Sigmoid colon (tissue), 7 donors: Measurements from ENCODE around the gene MMP11. TPM values are rescaled to one million over a fixed set of nuclear protein-coding genes. Genes with fewer than 3 reads are reported as not detected.

Experiments used
- DNase-seq: peaks from one replicate; pipeline ENCODE4 v3.0.0-alpha.2; 2019
- H3K27ac ChIP-seq, 4 donors: fragments of 200-600 bp; sonication (generic); one replicate each; pipeline ENCODE4 v1.5.1; 2016 to 2019; ENCODE audit warnings: mild to moderate bottlenecking in 1 of 4
- H3K27me3 ChIP-seq, 3 donors: fragments of 200-600 bp; sonication (generic); one replicate each; pipeline ENCODE4 v1.5.1; 2019; ENCODE audit warnings: mild to moderate bottlenecking in 1 of 3
- H3K36me3 ChIP-seq, 4 donors: fragments of 200-600 bp; sonication (generic); one replicate each; pipeline ENCODE4 v1.5.1; 2016 to 2019
- H3K4me1 ChIP-seq, 4 donors: fragments of 200-600 bp; sonication (generic); one replicate each; pipeline ENCODE4 v1.5.1; 2017 to 2019
- H3K4me3 ChIP-seq, 4 donors: fragments of 200-600 bp; sonication (generic); one replicate each; pipeline ENCODE4 v1.5.1; 2017 to 2019; ENCODE audit warnings: mild to moderate bottlenecking in 2 of 4, moderate library complexity in 1 of 4
- H3K9me3 ChIP-seq, 4 donors: fragments of 200-600 bp in 3 of 4; sonication (generic) in 3 of 4; one replicate each; pipeline versions ENCODE4 v1.5.1 to v1.6.1; 2013 to 2019
- CTCF ChIP-seq, 4 experiments: fragments of 450-650 bp in 3 of 4; fragments of 200-600 bp in 1 of 4; IDR thresholded peaks; one replicate each; pipeline ENCODE4 v1.5.1; 2016 to 2019; ENCODE audit warnings: antibody characterized with exemption in 4 of 4, mild to moderate bottlenecking in 3 of 4, moderate library complexity in 2 of 4
- EP300 ChIP-seq, 4 donors: sonication (generic); formaldehyde crosslinking; IDR thresholded peaks; one replicate each; pipeline ENCODE4 v1.6.1; 2017; ENCODE audit warnings: antibody characterized with exemption in 4 of 4
- POLR2A ChIP-seq, 2 donors: fragments of 450-650 bp; IDR thresholded peaks; one replicate each; pipeline ENCODE4 v1.6.1; 2016; ENCODE audit warnings: antibody characterized with exemption in 2 of 2, mild to moderate bottlenecking in 2 of 2, moderate library complexity in 2 of 2
- POLR2AphosphoS5 ChIP-seq, 4 donors: sonication (generic); formaldehyde crosslinking; IDR thresholded peaks; one replicate each; pipeline ENCODE4 v1.6.1; 2017; ENCODE audit warnings: antibody characterized with exemption in 4 of 4
- WGBS, 2 donors: extraction: QIAGEN DNeasy Blood & Tissue Kit; methylation state at CpG; one replicate each; pipeline ENCODE4 v1.1.7; 2013; 5-methylcytosine and 5-hydroxymethylcytosine counted together
- intact Hi-C: fragments of 100-400 bp; cut with DNase I; formaldehyde crosslinking; loops from one replicate; pipeline ENCODE4 v1.15.1; 2023
- polyA plus RNA-seq, 3 donors: library from polyadenylated mRNA; stranded (reverse); fragments of 200-250 nt; gene quantifications; one replicate each; pipeline ENCODE4 v1.2.3, GENCODE V29; 2013
- total RNA-seq, 4 donors: library from RNA; depleted of rRNA; stranded (reverse); fragments of >200 nt; gene quantifications; one replicate each; pipeline ENCODE4 v1.1.0, GENCODE V29; 2016
- donor health status: healthy with polysubstance abuse.
- donor health status: Bipolar disorder and iron deficiency.
- donor health status: healthy.

Gene MMP11
- total and polyA plus RNA-seq, 7 donors = 0.60 to 9.9 (median 6.1) TPM; not detected in 1

GRCh38 chr22:23789638-23790037, 17.0 kb downstream of the MMP11 start:
- H3K4me1 ChIP-seq = peaks cover 0 to 58% (median 49%) of the 10 kb centered on the region in 4 donors
- 87 to 93% methylated on average over 4 of the region's 4 CpGs for WGBS, 2 donors
- peak overlapping the region in 2 of 4 donors; percentile 1 to 76 for H3K27ac ChIP-seq

GRCh38 chr22:23790819-23791737, 18.4 kb downstream of the MMP11 start:
- Histone ChIP-seq H3K9me3 (no peaks in the 10 kb centered on the region), H3K4me1 (peaks cover 0 to 56% (median 45%) of the 10 kb centered on the region in 4 donors), H3K27me3 (no peaks in the 10 kb centered on the region), H3K4me3 (no peak overlapping the region), H3K27ac (peak overlapping the region; percentile 26 to 76 (median 62)), H3K36me3 (peaks cover 0 to 41% (median 29%) of the 10 kb centered on the region in 4 donors)
- WGBS, 2 donors = 67 to 76% methylated on average over 11 of the region's 11 CpGs
- TF ChIP-seq CTCF (IDR thresholded peaks at IDR 0.05) = no peak
- no peak for TF ChIP-seq EP300 (IDR thresholded peaks at IDR 0.05)
- TF ChIP-seq POLR2AphosphoS5 (IDR thresholded peaks at IDR 0.05) = no peak
- no peak for TF ChIP-seq POLR2A (IDR thresholded peaks at IDR 0.05)
- intact Hi-C loops = no loop called here
- DNase-seq = no peak

More at GRCh38 chr22:23789638-23790037, 17.0 kb downstream of the MMP11 start:
- Histone ChIP-seq H3K27me3 (no peaks in the 10 kb centered on the region), H3K36me3 (peaks cover 0 to 27% (median 20%) of the 10 kb centered on the region in 4 donors), H3K9me3 (no peaks in the 10 kb centered on the region), H3K4me3 (no peak overlapping the region)
- no peak for TF ChIP-seq CTCF (IDR thresholded peaks at IDR 0.05)
- no peak for TF ChIP-seq POLR2AphosphoS5 (IDR thresholded peaks at IDR 0.05)
- no peak for TF ChIP-seq POLR2A (IDR thresholded peaks at IDR 0.05)
- no peak for TF ChIP-seq EP300 (IDR thresholded peaks at IDR 0.05)
- DNase-seq = no peak
- intact Hi-C loops = no loop called here

- Histone ChIP-seq H3K27ac (peak overlapping the region in 3 of 4 donors; percentile 58 to 76 (median 66)), H3K36me3 (peaks cover 4 to 47% (median 30%) of the 10 kb centered on the region in 4 donors), H3K9me3 (no peaks in the 10 kb centered on the region), H3K4me3 (no peak overlapping the region), H3K27me3 (no peaks in the 10 kb centered on the region), H3K4me1 (peaks cover 0 to 49% (median 39%) of the 10 kb centered on the region in 4 donors)
- no peak for TF ChIP-seq EP300 (IDR thresholded peaks at IDR 0.05)
- no peak for TF ChIP-seq POLR2A (IDR thresholded peaks at IDR 0.05)
- no peak for TF ChIP-seq CTCF (IDR thresholded peaks at IDR 0.05)
- no peak for TF ChIP-seq POLR2AphosphoS5 (IDR thresholded peaks at IDR 0.05)
- no peak for DNase-seq
- WGBS, 2 donors = 74 to 82% methylated on average over 25 of the region's 25 CpGs
- intact Hi-C loops = no loop called here
Measured at GRCh38 chr22:23791738-23792645, 19.3 kb downstream of the MMP11 start.

GRCh38 chr22:23793326-23793725, 20.7 kb downstream of the MMP11 start:
- 89 to 94% methylated on average over 8 of the region's 8 CpGs for WGBS, 2 donors
- Histone ChIP-seq H3K27ac (no peak overlapping the region), H3K36me3 (peaks cover 4 to 55% (median 34%) of the 10 kb centered on the region in 4 donors), H3K4me3 (no peak overlapping the region), H3K9me3 (no peaks in the 10 kb centered on the region), H3K27me3 (no peaks in the 10 kb centered on the region), H3K4me1 (peaks cover 0 to 40% (median 30%) of the 10 kb centered on the region in 4 donors)
- TF ChIP-seq POLR2AphosphoS5 (IDR thresholded peaks at IDR 0.05) = no peak
- no peak for TF ChIP-seq EP300 (IDR thresholded peaks at IDR 0.05)
- no peak for TF ChIP-seq POLR2A (IDR thresholded peaks at IDR 0.05)
- no peak for TF ChIP-seq CTCF (IDR thresholded peaks at IDR 0.05)
- intact Hi-C loops = no loop called here
- no peak for DNase-seq
